CMK (cell line): ENCODE results near the gene OR52B2.
"Not testable (repeated sequence)": the region's sequence is repeated elsewhere in the genome, so short reads cannot be mapped to it uniquely, and the experiment has no call there.

Experiments used
- DNase-seq: peaks from one replicate; pipeline ENCODE4 v3.0.0-alpha.2; 2010; ENCODE audit warnings: low read depth

OR52B2 gene

DNA sequence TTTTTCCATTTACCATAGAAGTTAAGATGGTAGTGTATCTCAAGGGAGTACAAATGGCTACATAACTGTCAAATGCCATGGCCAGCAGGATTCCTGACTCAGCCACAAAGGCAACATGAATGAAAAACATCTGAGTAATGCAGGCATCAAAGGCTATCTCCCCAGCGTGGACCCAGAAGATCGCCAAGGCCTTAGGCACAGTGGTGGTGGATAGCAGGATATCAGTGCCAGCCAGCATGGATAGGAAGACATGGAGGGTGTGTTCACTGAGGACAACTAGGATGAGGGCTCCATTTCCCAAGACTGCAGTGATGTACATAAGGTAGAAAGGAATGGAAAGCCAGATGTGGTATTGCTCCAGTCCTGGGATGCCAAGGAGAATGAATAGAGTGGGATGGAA, 18.0 kb downstream of the OR52B2 start:
- no peak for DNase-seq

DNA sequence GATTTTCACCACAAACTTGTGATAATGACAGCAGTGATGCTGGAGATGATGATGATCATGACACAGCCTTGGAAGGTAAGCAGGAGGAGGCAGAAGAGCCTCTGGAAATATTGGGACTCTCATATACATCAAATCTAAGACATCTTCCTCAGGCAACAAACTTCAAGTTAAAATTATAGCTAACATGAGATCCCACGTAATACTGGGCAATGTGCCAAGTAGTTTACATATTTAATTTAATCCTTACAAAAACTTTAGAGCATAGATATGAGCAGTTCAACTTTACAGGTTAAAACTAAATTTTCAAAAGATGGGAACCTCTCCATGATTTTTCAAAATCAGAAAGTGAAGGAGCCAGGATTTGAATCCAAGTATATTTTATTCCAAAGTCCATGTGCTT, 19.0 kb downstream of the OR52B2 start:
- no peak for DNase-seq

DNA sequence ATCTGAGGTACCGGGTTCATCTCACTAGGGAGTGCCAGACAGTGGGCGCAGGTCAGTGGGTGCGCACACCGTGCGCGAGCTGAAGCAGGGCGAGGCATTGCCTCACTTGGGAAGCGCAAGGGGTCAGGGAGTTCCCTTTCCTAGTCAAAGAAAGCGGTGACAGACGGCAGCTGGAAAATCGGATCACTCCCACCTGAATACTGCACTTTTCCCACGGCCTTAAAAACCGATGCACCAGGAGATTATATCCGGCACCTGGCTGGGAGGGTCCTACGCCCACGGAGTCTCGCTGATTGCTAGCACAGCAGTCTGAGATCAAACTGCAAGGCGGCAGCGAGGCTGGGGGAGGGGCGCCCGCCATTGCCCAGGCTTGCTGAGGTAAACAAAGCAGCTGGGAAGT, 26.4 kb downstream of the OR52B2 start:
- DNase-seq = not testable (repeated sequence)

- DNase-seq = no peak
Measured at GRCh38 chr11:6142936-6143335, 27.2 kb downstream of the OR52B2 start.

DNA sequence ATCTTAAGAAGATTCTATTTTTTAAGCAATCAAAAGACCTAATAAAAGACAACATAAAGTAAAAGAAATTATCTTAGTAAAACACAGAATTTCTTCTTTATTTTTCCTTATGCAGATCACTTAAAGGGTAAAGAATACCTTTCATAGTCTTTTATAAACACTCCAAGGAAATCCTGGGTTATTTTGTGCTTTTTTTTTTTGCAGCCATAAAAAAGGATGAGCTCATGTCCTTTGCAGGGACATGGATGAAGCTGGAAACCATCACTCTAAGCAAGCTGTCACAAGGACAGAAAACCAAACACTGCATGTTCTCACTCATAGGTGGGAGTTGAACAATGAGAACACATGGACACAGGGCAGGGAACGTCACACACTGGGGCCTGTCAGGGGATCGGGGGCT, 34.2 kb downstream of the OR52B2 start:
- DNase-seq = not testable (repeated sequence)

DNA sequence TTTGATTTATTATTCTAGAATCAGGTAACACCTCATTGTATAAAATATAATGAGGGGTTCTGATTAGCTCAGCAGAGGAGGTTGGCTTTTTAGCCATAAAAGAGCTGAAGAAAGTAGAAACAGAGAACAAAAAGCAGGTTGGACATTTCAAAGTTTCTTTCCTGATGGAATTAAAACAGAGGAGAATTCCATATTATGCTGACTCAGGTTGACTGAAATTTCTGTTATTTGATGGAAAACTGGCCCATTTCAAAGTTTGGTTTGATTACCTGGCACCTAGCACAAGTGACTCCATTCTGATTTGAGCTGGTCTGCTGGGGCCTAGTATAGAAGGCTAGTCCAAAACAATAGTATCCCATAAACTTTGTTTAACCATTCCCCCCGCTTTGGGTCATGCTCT, 37.7 kb downstream of the OR52B2 start:
- DNase-seq = no peak

DNA sequence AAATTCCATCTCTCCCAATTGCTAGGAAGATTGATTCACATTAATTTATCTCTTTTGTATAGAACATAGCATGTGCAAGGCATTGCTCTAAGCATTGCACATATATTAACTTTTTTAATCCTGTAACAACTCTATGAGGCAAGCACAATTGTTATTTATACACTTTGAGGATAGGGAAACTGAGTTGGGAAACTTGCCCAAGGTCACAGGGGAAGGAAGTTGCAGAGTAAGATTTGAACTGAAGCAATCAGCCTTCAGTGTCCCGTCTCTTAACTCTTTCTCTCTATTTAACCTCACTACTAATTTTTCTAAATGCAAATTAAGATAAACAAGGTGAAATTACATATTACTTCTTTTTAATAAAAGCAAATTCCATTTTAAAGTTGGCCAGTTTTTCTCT, 40.5 kb downstream of the OR52B2 start:
- no peak for DNase-seq

DNA sequence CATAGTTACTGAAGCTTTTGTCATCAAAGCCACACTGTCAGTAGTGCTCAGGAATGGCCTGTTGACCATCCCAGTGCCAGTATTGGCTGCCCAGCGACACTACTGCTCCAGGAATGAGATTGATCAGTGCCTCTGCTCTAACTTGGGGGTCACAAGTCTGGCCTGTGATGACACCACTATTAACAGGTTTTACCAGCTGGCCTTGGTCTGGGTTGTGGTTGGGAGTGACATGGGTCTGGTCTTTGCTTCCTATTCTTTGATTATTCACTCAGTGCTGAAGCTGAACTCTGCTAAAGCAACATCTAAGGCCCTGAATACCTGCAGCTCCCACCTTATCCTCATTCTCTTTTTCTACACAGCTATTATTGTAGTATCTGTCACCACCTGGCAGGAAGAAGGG, 41.1 kb downstream of the OR52B2 start:
- no peak for DNase-seq

GRCh38 chr11:6127881-6128280, 42.2 kb downstream of the OR52B2 start:
- DNase-seq = no peak

- DNase-seq = no peak
Measured at GRCh38 chr11:6124245-6124644, 45.9 kb downstream of the OR52B2 start.
